ENCODE data around the gene SUN2. TPM values are rescaled to one million over a fixed set of nuclear protein-coding genes. Genes with fewer than 3 reads are reported as not detected.

The SUN2 gene
- total RNA-seq, 1 donor from 2014 or later = 70.5 TPM

GRCh38 chr22:38789606-38790005, 33.8 kb upstream of the SUN2 start:
- Mint-ChIP-seq H3K9me3 (no peaks in the 10 kb centered on the region), H3K4me1 (ENCODE audit: unreplicated experiment) (peaks cover 25% of the 10 kb centered on the region), H3K36me3 (peaks cover 3% of the 10 kb centered on the region), H3K27ac (no peak overlapping the region), H3K27me3 (peaks cover 6% of the 10 kb centered on the region), H3K4me3 (no peak overlapping the region)
- TF ChIP-seq, protein P1, sequence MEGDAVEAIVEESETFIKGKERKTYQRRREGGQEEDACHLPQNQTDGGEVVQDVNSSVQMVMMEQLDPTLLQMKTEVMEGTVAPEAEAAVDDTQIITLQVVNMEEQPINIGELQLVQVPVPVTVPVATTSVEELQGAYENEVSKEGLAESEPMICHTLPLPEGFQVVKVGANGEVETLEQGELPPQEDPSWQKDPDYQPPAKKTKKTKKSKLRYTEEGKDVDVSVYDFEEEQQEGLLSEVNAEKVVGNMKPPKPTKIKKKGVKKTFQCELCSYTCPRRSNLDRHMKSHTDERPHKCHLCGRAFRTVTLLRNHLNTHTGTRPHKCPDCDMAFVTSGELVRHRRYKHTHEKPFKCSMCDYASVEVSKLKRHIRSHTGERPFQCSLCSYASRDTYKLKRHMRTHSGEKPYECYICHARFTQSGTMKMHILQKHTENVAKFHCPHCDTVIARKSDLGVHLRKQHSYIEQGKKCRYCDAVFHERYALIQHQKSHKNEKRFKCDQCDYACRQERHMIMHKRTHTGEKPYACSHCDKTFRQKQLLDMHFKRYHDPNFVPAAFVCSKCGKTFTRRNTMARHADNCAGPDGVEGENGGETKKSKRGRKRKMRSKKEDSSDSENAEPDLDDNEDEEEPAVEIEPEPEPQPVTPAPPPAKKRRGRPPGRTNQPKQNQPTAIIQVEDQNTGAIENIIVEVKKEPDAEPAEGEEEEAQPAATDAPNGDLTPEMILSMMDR (conservative IDR thresholded peaks at IDR 0.05) = no peak
- no peak for DNase-seq (ENCODE audit: extremely low spot score, unreplicated experiment)

- H3K4me1 Mint-ChIP-seq (ENCODE audit: unreplicated experiment) = peaks cover 23% of the 10 kb centered on the region
- no peak for DNase-seq (ENCODE audit: extremely low spot score, unreplicated experiment)
- no peak overlapping the region for H3K4me3 Mint-ChIP-seq
- TF ChIP-seq, protein P1 (conservative IDR thresholded peaks at IDR 0.05) = no peak
- no peak overlapping the region for H3K27ac Mint-ChIP-seq
- H3K9me3 Mint-ChIP-seq = no peaks in the 10 kb centered on the region
- H3K36me3 Mint-ChIP-seq = peaks cover 3% of the 10 kb centered on the region
- H3K27me3 Mint-ChIP-seq = no peaks in the 10 kb centered on the region
Measured at GRCh38 chr22:38788846-38789245, 33.0 kb upstream of the SUN2 start.

DNA sequence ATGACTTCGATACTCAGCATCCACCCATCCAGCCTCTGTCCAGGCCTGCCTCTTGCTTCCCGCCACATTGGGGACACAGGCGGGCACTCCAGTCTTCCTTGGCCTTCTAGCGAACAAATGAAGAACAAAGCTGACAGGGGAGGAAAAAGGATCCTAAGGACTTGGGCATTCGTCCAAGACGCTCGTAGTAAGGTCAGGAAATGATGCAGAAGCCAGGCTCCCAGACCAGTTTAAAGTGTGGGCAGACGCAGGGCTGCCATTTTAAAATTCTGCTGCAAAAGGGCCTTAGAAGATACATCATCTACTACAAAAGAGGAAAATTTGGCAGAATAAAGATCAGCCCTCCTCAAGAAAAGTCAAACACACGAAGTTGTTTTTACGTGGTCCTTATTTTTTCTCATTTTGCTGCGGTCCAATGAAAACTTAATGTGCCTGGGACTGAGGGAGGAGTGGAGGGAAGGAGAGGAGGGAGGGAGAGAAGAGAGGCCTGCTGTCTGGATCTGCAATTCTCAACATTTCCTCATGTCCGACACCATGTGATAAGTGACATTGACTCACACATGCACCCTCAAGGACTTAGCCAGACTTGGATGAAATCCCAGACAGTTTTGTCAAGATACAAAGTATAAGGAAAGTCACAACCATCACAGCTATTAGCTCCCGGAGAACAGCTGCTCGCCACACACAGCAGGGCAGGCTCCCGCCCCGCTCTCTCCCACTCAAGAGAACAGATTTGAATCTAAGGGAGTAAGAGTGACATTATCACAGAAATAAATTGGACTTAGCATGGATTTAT, 32.4 kb upstream of the SUN2 start:
- Mint-ChIP-seq H3K36me3 (peaks cover 3% of the 10 kb centered on the region), H3K27me3 (no peaks in the 10 kb centered on the region), H3K4me1 (ENCODE audit: unreplicated experiment) (peaks cover 25% of the 10 kb centered on the region), H3K27ac (no peak overlapping the region), H3K4me3 (no peak overlapping the region), H3K9me3 (no peaks in the 10 kb centered on the region)
- TF ChIP-seq, protein P1 (conservative IDR thresholded peaks at IDR 0.05) = no peak
- no peak for DNase-seq (ENCODE audit: extremely low spot score, unreplicated experiment)

- H3K4me1 Mint-ChIP-seq (ENCODE audit: unreplicated experiment) = peaks cover 29% of the 10 kb centered on the region
- H3K36me3 Mint-ChIP-seq = peaks cover 3% of the 10 kb centered on the region
- no peak overlapping the region for H3K27ac Mint-ChIP-seq
- no peaks in the 10 kb centered on the region for H3K9me3 Mint-ChIP-seq
- DNase-seq (ENCODE audit: extremely low spot score, unreplicated experiment) = no peak
- no peaks in the 10 kb centered on the region for H3K27me3 Mint-ChIP-seq
- TF ChIP-seq, protein P1 (conservative IDR thresholded peaks at IDR 0.05) = no peak
- H3K4me3 Mint-ChIP-seq = no peak overlapping the region
Measured at GRCh38 chr22:38786631-38787030, 30.8 kb upstream of the SUN2 start.

DNA sequence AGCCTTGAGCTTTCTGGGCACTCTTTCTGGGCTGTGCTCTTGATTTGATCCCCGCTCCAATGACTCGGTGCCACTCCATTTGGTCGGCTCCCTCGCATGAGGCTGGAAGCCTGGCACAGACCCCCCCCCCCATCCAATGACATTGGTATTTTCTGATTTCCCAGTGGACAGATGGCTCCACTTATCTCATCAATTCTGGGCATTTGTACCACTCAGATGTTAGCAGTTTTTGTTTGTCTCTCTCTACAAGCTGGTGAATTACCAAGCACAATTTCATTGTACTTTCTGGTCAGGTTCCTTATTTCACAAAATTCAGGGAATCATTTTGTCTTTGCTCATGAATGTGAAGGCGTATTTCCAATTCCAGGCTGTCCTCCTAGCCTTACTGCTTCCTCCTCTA, 29.1 kb upstream of the SUN2 start:
- DNase-seq (ENCODE audit: extremely low spot score, unreplicated experiment) = no peak
- Mint-ChIP-seq H3K4me3 (no peak overlapping the region), H3K27me3 (no peaks in the 10 kb centered on the region), H3K4me1 (ENCODE audit: unreplicated experiment) (peaks cover 29% of the 10 kb centered on the region), H3K9me3 (no peaks in the 10 kb centered on the region), H3K27ac (no peak overlapping the region), H3K36me3 (peaks cover 3% of the 10 kb centered on the region)
- TF ChIP-seq, protein P1 (conservative IDR thresholded peaks at IDR 0.05) = no peak
